Thyroid gland (tissue), 4 donors: Measurements from ENCODE around the gene TSHZ2. TPM values are rescaled to one million over a fixed set of nuclear protein-coding genes. Genes with fewer than 3 reads are reported as not detected.

Experiments
- DNase-seq, 2 donors: peaks; one replicate each; pipeline ENCODE4 v3.0.0-alpha.2; 2019
- H3K27ac ChIP-seq, 3 donors: fragments of 200-600 bp; sonication (generic); 1 replicate in 2 of 3; 2 replicates in 1 of 3; pipeline ENCODE4 v1.5.1; 2016 to 2019; ENCODE audit warnings: mild to moderate bottlenecking in 1 of 3, moderate library complexity in 1 of 3
- H3K27me3 ChIP-seq: fragments of 200-600 bp; sonication (generic); one replicate; pipeline ENCODE4 v1.5.1; 2019
- H3K36me3 ChIP-seq, 2 donors: fragments of 200-600 bp; sonication (generic); one replicate each; pipeline ENCODE4 v1.5.1; 2016 to 2019
- H3K4me1 ChIP-seq, 2 donors: fragments of 200-600 bp; sonication (generic); one replicate each; pipeline ENCODE4 v1.5.1; 2017 to 2019
- H3K4me3 ChIP-seq, 3 donors: fragments of 200-600 bp; sonication (generic); replicated peaks in 1 of 3; 1 replicate in 2 of 3; 2 replicates in 1 of 3; pipeline ENCODE4 v1.5.1; 2016; ENCODE audit warnings: mild to moderate bottlenecking in 1 of 3
- H3K9me3 ChIP-seq: fragments of 200-600 bp; sonication (generic); one replicate; pipeline ENCODE4 v1.5.1; 2017
- CTCF ChIP-seq, 6 experiments: fragments of 200-600 bp in 3 of 6; fragments of 450-650 bp in 3 of 6; sonication (generic) in 3 of 6; IDR thresholded peaks; one replicate each; pipeline ENCODE4 v1.5.1; 2016 to 2019; ENCODE audit warnings: antibody characterized with exemption in 6 of 6, mild to moderate bottlenecking in 2 of 6, inconsistent platforms in 1 of 6, moderate library complexity in 1 of 6
- POLR2A ChIP-seq, 2 donors: fragments of 450-650 bp; IDR thresholded peaks; one replicate each; pipeline ENCODE4 v1.6.1; 2017; ENCODE audit warnings: antibody characterized with exemption in 2 of 2, mild to moderate bottlenecking in 2 of 2, moderate library complexity in 1 of 2
- WGBS, 2 donors: methylation state at CpG; one replicate each; pipeline ENCODE4 v1.1.5; 2017; 5-methylcytosine and 5-hydroxymethylcytosine counted together
- intact Hi-C: fragments of 100-400 bp; cut with DNase I; formaldehyde crosslinking; loops from one replicate; pipeline ENCODE4 v1.15.1; 2023
- total RNA-seq, 4 donors: library from RNA; depleted of rRNA; stranded (reverse); fragments of >200 nt; gene quantifications; one replicate each; pipeline ENCODE4 v1.2.3, GENCODE V29; 2016

Gene TSHZ2
- total RNA-seq, 4 donors from 2014 or later = 11.0 to 27.9 (median 14.0) TPM

GRCh38 chr20:53495398-53496092 is 523.4 kb downstream of the TSHZ2 start:
- Histone ChIP-seq H3K27ac (no peak overlapping the region), H3K9me3 (no peaks in the 10 kb centered on the region), H3K27me3 (no peaks in the 10 kb centered on the region), H3K4me3 (no peak overlapping the region), H3K4me1 (no peaks in the 10 kb centered on the region), H3K36me3 (no peaks in the 10 kb centered on the region)
- intact Hi-C loops = no loop called here
- DNase-seq = no peak
- TF ChIP-seq POLR2A (IDR thresholded peaks at IDR 0.05) = no peak
- TF ChIP-seq CTCF (IDR thresholded peaks at IDR 0.05) = no peak
- WGBS, 2 donors = 79% methylated on average over 14 of the region's 14 CpGs

- no peak for DNase-seq
- no peaks in the 10 kb centered on the region for H3K36me3 ChIP-seq
- no peaks in the 10 kb centered on the region for H3K27me3 ChIP-seq
- no peaks in the 10 kb centered on the region for H3K4me1 ChIP-seq
- H3K27ac ChIP-seq = no peak overlapping the region
- 93 to 94% methylated on average over 3 of the region's 3 CpGs for WGBS, 2 donors
- no peak for TF ChIP-seq CTCF (IDR thresholded peaks at IDR 0.05)
- TF ChIP-seq POLR2A (IDR thresholded peaks at IDR 0.05) = no peak
- no peak overlapping the region for H3K4me3 ChIP-seq
- no peaks in the 10 kb centered on the region for H3K9me3 ChIP-seq
- intact Hi-C loops = no loop called here
Observed at GRCh38 chr20:53497246-53497645, 525.1 kb downstream of the TSHZ2 start.

GRCh38 chr20:53498341-53498740 is 526.2 kb downstream of the TSHZ2 start:
- Histone ChIP-seq H3K4me3 (no peak overlapping the region), H3K27me3 (no peaks in the 10 kb centered on the region), H3K36me3 (no peaks in the 10 kb centered on the region), H3K4me1 (no peaks in the 10 kb centered on the region), H3K27ac (no peak overlapping the region), H3K9me3 (no peaks in the 10 kb centered on the region)
- WGBS, 2 donors = 70 to 88% methylated on average over 5 of the region's 5 CpGs
- intact Hi-C loops = no loop called here
- TF ChIP-seq POLR2A (IDR thresholded peaks at IDR 0.05) = no peak
- TF ChIP-seq CTCF (IDR thresholded peaks at IDR 0.05) = no peak
- DNase-seq = no peak

- Histone ChIP-seq H3K36me3 (no peaks in the 10 kb centered on the region), H3K9me3 (no peaks in the 10 kb centered on the region), H3K27me3 (no peaks in the 10 kb centered on the region), H3K4me3 (no peak overlapping the region), H3K27ac (no peak overlapping the region), H3K4me1 (no peaks in the 10 kb centered on the region)
- TF ChIP-seq POLR2A (IDR thresholded peaks at IDR 0.05) (no peak), CTCF (IDR thresholded peaks at IDR 0.05) (no peak)
- DNase-seq = no peak
- intact Hi-C loops = no loop called here
Observed at GRCh38 chr20:53500651-53501050, 528.5 kb downstream of the TSHZ2 start.

- Histone ChIP-seq H3K27me3 (no peaks in the 10 kb centered on the region), H3K9me3 (no peaks in the 10 kb centered on the region), H3K4me3 (no peak overlapping the region), H3K36me3 (no peaks in the 10 kb centered on the region), H3K27ac (no peak overlapping the region), H3K4me1 (no peaks in the 10 kb centered on the region)
- TF ChIP-seq CTCF (IDR thresholded peaks at IDR 0.05) (no peak), POLR2A (IDR thresholded peaks at IDR 0.05) (no peak)
- WGBS, 2 donors = 81 to 100% methylated on average over 4 of the region's 4 CpGs
- intact Hi-C loops = no loop called here
- DNase-seq = no peak
Observed at GRCh38 chr20:53502820-53503219, 530.7 kb downstream of the TSHZ2 start.
